ENCODE results near the gene TSGA10. TPM values are rescaled to one million over a fixed set of nuclear protein-coding genes. Genes with fewer than 3 reads are reported as not detected.

TSGA10 gene, protein sequence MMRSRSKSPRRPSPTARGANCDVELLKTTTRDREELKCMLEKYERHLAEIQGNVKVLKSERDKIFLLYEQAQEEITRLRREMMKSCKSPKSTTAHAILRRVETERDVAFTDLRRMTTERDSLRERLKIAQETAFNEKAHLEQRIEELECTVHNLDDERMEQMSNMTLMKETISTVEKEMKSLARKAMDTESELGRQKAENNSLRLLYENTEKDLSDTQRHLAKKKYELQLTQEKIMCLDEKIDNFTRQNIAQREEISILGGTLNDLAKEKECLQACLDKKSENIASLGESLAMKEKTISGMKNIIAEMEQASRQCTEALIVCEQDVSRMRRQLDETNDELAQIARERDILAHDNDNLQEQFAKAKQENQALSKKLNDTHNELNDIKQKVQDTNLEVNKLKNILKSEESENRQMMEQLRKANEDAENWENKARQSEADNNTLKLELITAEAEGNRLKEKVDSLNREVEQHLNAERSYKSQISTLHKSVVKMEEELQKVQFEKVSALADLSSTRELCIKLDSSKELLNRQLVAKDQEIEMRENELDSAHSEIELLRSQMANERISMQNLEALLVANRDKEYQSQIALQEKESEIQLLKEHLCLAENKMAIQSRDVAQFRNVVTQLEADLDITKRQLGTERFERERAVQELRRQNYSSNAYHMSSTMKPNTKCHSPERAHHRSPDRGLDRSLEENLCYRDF
- total RNA-seq (10 to 100 TPM; 13.7 to 37.3 TPM), polyA plus RNA-seq (1 to 10 TPM; 3.8 to 4.4 TPM)
- long read RNA-seq, donor 1, partial matches to known transcripts, result 54 of 76 reads
- long read RNA-seq, donor 1, other reads (novel, unspliced or antisense), result 20 of 76 reads
- long read RNA-seq, donor 2, partial matches to known transcripts, result 33 of 33 reads
- long read RNA-seq, donor 2, other reads (novel, unspliced or antisense), result 0 of 33 reads
- long read RNA-seq, donor 3, partial matches to known transcripts, result 26 of 27 reads
- long read RNA-seq, donor 3, other reads (novel, unspliced or antisense), result 0 of 27 reads
- long read RNA-seq, donor 4, partial matches to known transcripts, result 9 of 10 reads
- long read RNA-seq, donor 4, other reads (novel, unspliced or antisense), result 0 of 10 reads
- long read RNA-seq, donor 5, partial matches to known transcripts, result 120 of 122 reads
- long read RNA-seq, donor 5, other reads (novel, unspliced or antisense), result 0 of 122 reads

DNA sequence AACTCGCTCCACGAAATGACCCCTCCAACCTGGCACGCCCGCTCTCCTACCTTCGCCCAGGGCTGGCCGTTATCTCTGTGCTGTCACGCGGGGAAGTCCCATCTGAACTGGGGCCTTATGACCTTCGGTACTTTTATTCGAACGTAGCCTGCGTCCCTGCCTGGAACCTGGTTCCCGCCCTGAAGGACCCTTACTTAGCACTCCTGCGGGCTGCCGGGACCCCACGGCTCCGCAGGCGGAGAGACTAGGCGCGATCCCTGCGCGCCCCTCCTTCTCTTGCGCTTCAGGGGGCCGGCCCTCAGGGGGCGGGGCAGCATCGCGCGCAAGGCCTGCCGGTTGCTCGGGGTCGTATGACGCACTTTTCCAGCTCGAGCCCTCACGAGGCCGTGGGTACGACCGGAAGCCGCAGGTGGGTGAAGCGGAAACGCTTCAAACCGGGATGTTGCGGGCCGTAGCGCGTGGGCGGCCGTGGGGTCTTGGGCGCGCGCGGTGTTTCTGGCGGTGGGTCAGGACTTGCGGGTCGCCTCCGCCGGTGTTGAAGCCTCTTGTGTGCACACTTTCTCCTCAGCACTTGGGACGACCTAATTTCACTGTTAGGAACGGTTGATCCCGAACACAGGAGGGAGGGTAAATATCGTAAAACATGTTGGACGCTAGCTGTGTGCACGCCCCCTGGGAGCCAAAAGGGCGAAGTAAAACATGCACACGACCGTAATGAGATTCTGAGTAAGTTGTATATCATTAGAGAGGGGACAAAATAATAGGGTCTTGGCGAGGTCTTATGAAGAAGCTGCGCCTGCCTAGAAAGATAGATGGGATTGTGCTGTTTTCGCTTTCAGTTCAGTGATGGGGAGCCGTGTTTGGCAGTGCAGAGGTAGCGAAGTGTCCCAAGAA lies at the start of gene TSGA10, which contains the start of gene LIPT1:
Gene TSGA10 (minus strand): TSS at position 300 of the 894 bp plus-strand sequence. CDS start 45,503 bp downstream, outside the sequence.
Gene LIPT1 (plus strand): TSS at position 325 of the 894 bp plus-strand sequence. CDS start 6,991 bp downstream, outside the sequence.
- Histone ChIP-seq H3K27ac (ENCODE audit: low read depth in 1 of 2, low read length in 1 of 2) (peak within 1 kb of the TSS; percentile 93 to 98), H3K4me3 (peak within 1 kb of the TSS; percentile 84), H3K27me3 (ENCODE audit: control insufficient read depth in 3 of 3, insufficient read depth in 3 of 3, low read length in 2 of 3) (no peaks in the 10 kb centered on the region), H3K36me3 (ENCODE audit: control insufficient read depth in 4 of 4, insufficient read depth in 4 of 4, low read length in 4 of 4) (peaks cover 4 to 19% (median 8%) of the 10 kb centered on the region in 4 donors), H3K9ac (ENCODE audit: insufficient read depth in 1 of 2, low read length in 2 of 2) (peak within 1 kb of the TSS; percentile 64 to 94), H3K9me3 (ENCODE audit: control insufficient read depth in 4 of 4, insufficient read depth in 3 of 4, low read length in 3 of 4) (no peaks in the 10 kb centered on the region), H3K4me1 (ENCODE audit: control insufficient read depth in 5 of 5, insufficient read depth in 5 of 5, low read length in 5 of 5) (peaks cover 4 to 18% (median 5%) of the 10 kb centered on the region in 5 donors)
- TF ChIP-seq, protein P1, sequence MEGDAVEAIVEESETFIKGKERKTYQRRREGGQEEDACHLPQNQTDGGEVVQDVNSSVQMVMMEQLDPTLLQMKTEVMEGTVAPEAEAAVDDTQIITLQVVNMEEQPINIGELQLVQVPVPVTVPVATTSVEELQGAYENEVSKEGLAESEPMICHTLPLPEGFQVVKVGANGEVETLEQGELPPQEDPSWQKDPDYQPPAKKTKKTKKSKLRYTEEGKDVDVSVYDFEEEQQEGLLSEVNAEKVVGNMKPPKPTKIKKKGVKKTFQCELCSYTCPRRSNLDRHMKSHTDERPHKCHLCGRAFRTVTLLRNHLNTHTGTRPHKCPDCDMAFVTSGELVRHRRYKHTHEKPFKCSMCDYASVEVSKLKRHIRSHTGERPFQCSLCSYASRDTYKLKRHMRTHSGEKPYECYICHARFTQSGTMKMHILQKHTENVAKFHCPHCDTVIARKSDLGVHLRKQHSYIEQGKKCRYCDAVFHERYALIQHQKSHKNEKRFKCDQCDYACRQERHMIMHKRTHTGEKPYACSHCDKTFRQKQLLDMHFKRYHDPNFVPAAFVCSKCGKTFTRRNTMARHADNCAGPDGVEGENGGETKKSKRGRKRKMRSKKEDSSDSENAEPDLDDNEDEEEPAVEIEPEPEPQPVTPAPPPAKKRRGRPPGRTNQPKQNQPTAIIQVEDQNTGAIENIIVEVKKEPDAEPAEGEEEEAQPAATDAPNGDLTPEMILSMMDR (IDR thresholded peaks at IDR 0.05; ENCODE audit: control extremely low read depth, extremely low read depth), result no peak
- peak; percentile 97 for ATAC-seq (ENCODE audit: insufficient read depth, low FRiP score)
- WGBS, 2 donors, result 0 to 1% methylated on average over 64 to 70 of the region's 70 CpGs
- peak; percentile 93 to 97 (median 94) for DNase-seq

DNA sequence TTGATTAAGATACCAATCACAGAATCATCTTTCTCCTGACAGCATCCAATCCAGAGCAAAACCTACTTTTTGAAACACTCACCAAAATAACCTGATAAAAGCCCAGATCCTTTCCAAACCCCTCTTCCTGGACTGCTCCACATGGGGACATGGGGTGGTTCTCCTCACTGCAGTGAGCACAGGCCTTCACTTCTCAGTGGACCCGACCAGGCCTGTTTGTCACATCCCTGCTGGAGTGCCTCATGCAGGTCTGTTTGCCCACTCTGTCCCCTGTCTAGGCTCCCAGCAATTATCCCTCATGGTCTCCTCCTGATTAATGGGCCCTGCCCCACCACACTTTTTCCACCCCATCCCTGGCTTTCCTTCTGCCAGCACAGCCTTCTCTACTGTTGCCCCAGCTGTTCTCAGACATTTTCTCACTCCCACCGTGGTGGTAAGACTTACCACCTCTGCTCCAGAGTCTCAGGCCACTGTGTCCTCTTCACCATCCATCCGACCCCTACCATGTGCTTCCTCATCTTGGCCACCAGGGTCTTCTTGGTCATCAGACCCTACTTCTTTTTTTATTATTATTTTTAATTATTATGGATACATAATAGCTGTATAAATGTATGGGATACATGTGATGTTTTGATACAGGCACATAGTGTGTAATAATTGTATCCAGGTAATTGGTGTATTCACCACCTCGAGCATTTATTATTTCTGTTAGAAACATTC lies 47.4 kb upstream of the TSGA10 start:
- H3K36me3 ChIP-seq (ENCODE audit: control insufficient read depth in 4 of 4, insufficient read depth in 4 of 4, low read length in 4 of 4), result peaks cover 3 to 9% (median 4%) of the 10 kb centered on the region in 4 donors

More for the DNA sequence above, 47.4 kb upstream of the TSGA10 start:
- H3K27ac ChIP-seq (ENCODE audit: low read depth in 1 of 2, low read length in 1 of 2), result no peak overlapping the region
- WGBS, 2 donors, result 93 to 98% methylated on average over 4 of the region's 4 CpGs
- H3K4me3 ChIP-seq, result no peak overlapping the region
- no peak for ATAC-seq (ENCODE audit: insufficient read depth, low FRiP score)
- no peak overlapping the region for H3K9ac ChIP-seq (ENCODE audit: insufficient read depth in 1 of 2, low read length in 2 of 2)
- H3K27me3 ChIP-seq (ENCODE audit: control insufficient read depth in 3 of 3, insufficient read depth in 3 of 3, low read length in 2 of 3), result no peaks in the 10 kb centered on the region
- TF ChIP-seq, protein P1 (IDR thresholded peaks at IDR 0.05; ENCODE audit: control extremely low read depth, extremely low read depth), result no peak
- no peaks in the 10 kb centered on the region for H3K9me3 ChIP-seq (ENCODE audit: control insufficient read depth in 4 of 4, insufficient read depth in 3 of 4, low read length in 3 of 4)
- peaks cover 0 to 1% (median 0%) of the 10 kb centered on the region in 5 donors for H3K4me1 ChIP-seq (ENCODE audit: control insufficient read depth in 5 of 5, insufficient read depth in 5 of 5, low read length in 5 of 5)
- DNase-seq, result no peak
